Upper lobe of left lung (tissue), 6 donors: ENCODE measurements around the gene PUM1. TPM values are rescaled to one million over a fixed set of nuclear protein-coding genes. Genes with fewer than 3 reads are reported as not detected.
"Not testable (repeated sequence)": the region's sequence is repeated elsewhere in the genome, so short reads cannot be mapped to it uniquely, and the experiment has no call there.

Experiments
- ATAC-seq, 2 donors: fragments of 200-7000 bp; cut with Tn5 transposase; one replicate each; pipeline ENCODE4 v1.9.1; 2022; ENCODE audit warnings: mild to moderate bottlenecking in 2 of 2, moderate library complexity in 2 of 2; ENCODE audit not compliant: low FRiP score in 2 of 2
- DNase-seq, 2 donors: peaks; one replicate each; pipeline ENCODE4 v3.0.0-alpha.2; 2019 to 2020
- H3K27ac ChIP-seq, 4 donors: fragments of 200-600 bp; sonication (generic); one replicate each; pipeline ENCODE4 v1.5.1; 2016 to 2019
- H3K27me3 ChIP-seq, 4 donors: fragments of 200-600 bp; sonication (generic); one replicate each; pipeline ENCODE4 v1.5.1; 2017 to 2019
- H3K36me3 ChIP-seq, 4 donors: fragments of 200-600 bp; sonication (generic); one replicate each; pipeline ENCODE4 v1.5.1; 2016 to 2019
- H3K4me1 ChIP-seq, 4 donors: fragments of 200-600 bp; sonication (generic); one replicate each; pipeline ENCODE4 v1.5.1; 2018 to 2019
- H3K4me3 ChIP-seq, 4 donors: fragments of 200-600 bp; sonication (generic); one replicate each; pipeline ENCODE4 v1.5.1; 2017 to 2019; ENCODE audit warnings: mild to moderate bottlenecking in 2 of 4, moderate library complexity in 1 of 4
- H3K9me3 ChIP-seq, 4 donors: fragments of 200-600 bp; sonication (generic); one replicate each; pipeline ENCODE4 v1.5.1; 2018 to 2019
- CTCF ChIP-seq, 6 experiments: fragments of 450-650 bp in 4 of 6; fragments of 200-600 bp in 2 of 6; sonication (generic) in 2 of 6; IDR thresholded peaks; one replicate each; pipeline ENCODE4 v1.5.1; 2016 to 2019; ENCODE audit warnings: antibody characterized with exemption in 6 of 6
- EP300 ChIP-seq, 4 donors: sonication (generic); formaldehyde crosslinking; IDR thresholded peaks; one replicate each; pipeline ENCODE4 v1.5.1; 2017; ENCODE audit warnings: antibody characterized with exemption in 4 of 4, control low read depth in 2 of 4
- POLR2A ChIP-seq, 4 donors: fragments of 450-650 bp; IDR thresholded peaks; one replicate each; pipeline ENCODE4 v1.5.1; 2016 to 2017; ENCODE audit warnings: antibody characterized with exemption in 4 of 4, mild to moderate bottlenecking in 2 of 4
- POLR2AphosphoS5 ChIP-seq, 2 donors: sonication (generic); formaldehyde crosslinking; IDR thresholded peaks; one replicate each; pipeline ENCODE4 v1.5.1; 2017; ENCODE audit warnings: antibody characterized with exemption in 2 of 2
- WGBS, 2 donors: methylation state at CpG; one replicate each; pipeline ENCODE4 v1.1.5; 2017 to 2018; 5-methylcytosine and 5-hydroxymethylcytosine counted together
- total RNA-seq, 6 donors: library from RNA; depleted of rRNA in 4 of 6; stranded (reverse); fragments of >200 nt in 4 of 6; gene quantifications; one replicate each; pipeline versions ENCODE4 v1.1.0 to v1.2.1, GENCODE V29; 2016 to 2021
- donor health status: DM: no; HTN: no; CAD: no; lungs with moderate emphysema.
- donor health status: DM: no; HTN: yes; CAD: no; lungs with severe emphysema.

The PUM1 gene
- total RNA-seq, 6 donors from 2014 or later: 85.7 to 124 (median 99.8) TPM

- TF ChIP-seq EP300 (IDR thresholded peaks at IDR 0.05) (no peak), POLR2AphosphoS5 (IDR thresholded peaks at IDR 0.05) (no peak), POLR2A (IDR thresholded peaks at IDR 0.05) (no peak), CTCF (IDR thresholded peaks at IDR 0.05) (no peak)
- 92 to 93% methylated on average over 2 of the region's 2 CpGs for WGBS, 2 donors
- no peak overlapping the region for H3K4me3 ChIP-seq
- no peaks in the 10 kb centered on the region for H3K9me3 ChIP-seq
- peaks cover 7 to 56% (median 26%) of the 10 kb centered on the region in 4 donors for H3K36me3 ChIP-seq
- ATAC-seq (no peak), DNase-seq (no peak)
- peaks cover 19 to 25% (median 20%) of the 10 kb centered on the region in 4 donors for H3K4me1 ChIP-seq
- H3K27ac ChIP-seq: no peak overlapping the region
- no peaks in the 10 kb centered on the region for H3K27me3 ChIP-seq
These were observed 88.0 kb downstream of the PUM1 start for GRCh38 chr1:30977511-30977910.

GRCh38 chr1:30977105-30977504 lies 88.4 kb downstream of the PUM1 start:
- DNase-seq (no peak), ATAC-seq (no peak)
- no peaks in the 10 kb centered on the region for H3K9me3 ChIP-seq
- peaks cover 15 to 22% (median 16%) of the 10 kb centered on the region in 4 donors for H3K4me1 ChIP-seq
- H3K4me3 ChIP-seq: no peak overlapping the region
- H3K36me3 ChIP-seq: peaks cover 7 to 56% (median 26%) of the 10 kb centered on the region in 4 donors
- TF ChIP-seq CTCF (IDR thresholded peaks at IDR 0.05): peak in 2 of 6 experiments; percentile 12 to 13
- TF ChIP-seq POLR2AphosphoS5 (IDR thresholded peaks at IDR 0.05): no peak
- 87 to 93% methylated on average over 5 of the region's 5 CpGs for WGBS, 2 donors
- no peak overlapping the region for H3K27ac ChIP-seq
- no peaks in the 10 kb centered on the region for H3K27me3 ChIP-seq

GRCh38 chr1:30976143-30976542 lies 89.4 kb downstream of the PUM1 start:
- H3K36me3 ChIP-seq: peaks cover 7 to 59% (median 28%) of the 10 kb centered on the region in 4 donors
- peak in 1 of 2 donors; percentile 51 for ATAC-seq

GRCh38 chr1:30975217-30975616 lies 90.3 kb downstream of the PUM1 start:
- TF ChIP-seq POLR2A (IDR thresholded peaks at IDR 0.05) (no peak), EP300 (IDR thresholded peaks at IDR 0.05) (no peak), POLR2AphosphoS5 (IDR thresholded peaks at IDR 0.05) (no peak), CTCF (IDR thresholded peaks at IDR 0.05) (no peak)
- ATAC-seq (no peak), DNase-seq (no peak)
- Histone ChIP-seq H3K9me3 (no peaks in the 10 kb centered on the region), H3K27ac (no peak overlapping the region), H3K36me3 (peaks cover 7 to 60% (median 28%) of the 10 kb centered on the region in 4 donors), H3K4me3 (no peak overlapping the region), H3K4me1 (peaks cover 10 to 18% (median 16%) of the 10 kb centered on the region in 4 donors), H3K27me3 (no peaks in the 10 kb centered on the region)
- WGBS, 2 donors: 93 to 95% methylated on average over 3 of the region's 3 CpGs

More at GRCh38 chr1:30976143-30976542, 89.4 kb downstream of the PUM1 start:
- WGBS, 2 donors: 21 to 22% methylated on average over 2 of the region's 2 CpGs
- H3K4me3 ChIP-seq: no peak overlapping the region
- TF ChIP-seq POLR2AphosphoS5 (IDR thresholded peaks at IDR 0.05): no peak
- TF ChIP-seq POLR2A (IDR thresholded peaks at IDR 0.05): no peak
- TF ChIP-seq EP300 (IDR thresholded peaks at IDR 0.05): no peak
- TF ChIP-seq CTCF (IDR thresholded peaks at IDR 0.05): no peak
- H3K4me1 ChIP-seq: peaks cover 10 to 19% (median 16%) of the 10 kb centered on the region in 4 donors
- no peaks in the 10 kb centered on the region for H3K9me3 ChIP-seq
- H3K27ac ChIP-seq: peak overlapping the region; percentile 6 to 23 (median 10)
- DNase-seq: no peak
- H3K27me3 ChIP-seq: no peaks in the 10 kb centered on the region

GRCh38 chr1:30974536-30974935 lies 91.0 kb downstream of the PUM1 start:
- peaks cover 10 to 18% (median 16%) of the 10 kb centered on the region in 4 donors for H3K4me1 ChIP-seq
- no peak overlapping the region for H3K4me3 ChIP-seq
- WGBS, 2 donors: 91 to 92% methylated on average over 4 of the region's 4 CpGs
- H3K36me3 ChIP-seq: peaks cover 7 to 53% (median 24%) of the 10 kb centered on the region in 4 donors
- no peak for TF ChIP-seq POLR2A (IDR thresholded peaks at IDR 0.05)
- no peak for TF ChIP-seq EP300 (IDR thresholded peaks at IDR 0.05)
- TF ChIP-seq POLR2AphosphoS5 (IDR thresholded peaks at IDR 0.05): no peak
- TF ChIP-seq CTCF (IDR thresholded peaks at IDR 0.05): no peak
- ATAC-seq: no peak
- DNase-seq: no peak
- no peaks in the 10 kb centered on the region for H3K27me3 ChIP-seq
- H3K27ac ChIP-seq: no peak overlapping the region
- H3K9me3 ChIP-seq: no peaks in the 10 kb centered on the region

- peaks cover 8 to 46% (median 19%) of the 10 kb centered on the region in 4 donors for H3K36me3 ChIP-seq
- not testable (repeated sequence) for H3K4me3 ChIP-seq, DNase-seq, H3K27ac ChIP-seq, ATAC-seq, H3K9me3 ChIP-seq, H3K27me3 ChIP-seq
- 78 to 97% methylated on average over 4 of the region's 4 CpGs for WGBS, 2 donors
- H3K4me1 ChIP-seq: peaks cover 12 to 18% (median 17%) of the 10 kb centered on the region in 4 donors
These were observed 93.2 kb downstream of the PUM1 start for GRCh38 chr1:30972349-30972748.
